GM19328 (cell line): Measurements from ENCODE around the gene GALK2.
"Not testable (repeated sequence)": the region's sequence is repeated elsewhere in the genome, so short reads cannot be mapped to it uniquely, and the experiment has no call there.

Experiments used
- ATAC-seq: cut with Tn5 transposase; IDR thresholded peaks from one replicate; pipeline ENCODE4 v1.9.1; 2021; ENCODE audit warnings: mild to moderate bottlenecking, moderate library complexity; ENCODE audit not compliant: unreplicated experiment

GALK2 gene

GRCh38 chr15:49215768-49216739 lies 46.0 kb downstream of the GALK2 start:
- peak; percentile 97 for ATAC-seq

GRCh38 chr15:49223536-49224274 lies 53.7 kb downstream of the GALK2 start:
- no peak for ATAC-seq

GRCh38 chr15:49225572-49226281 lies 55.7 kb downstream of the GALK2 start:
- ATAC-seq = no peak

- ATAC-seq = no peak
Observed at GRCh38 chr15:49227602-49228001, 57.6 kb downstream of the GALK2 start.

GRCh38 chr15:49229922-49230321 lies 59.9 kb downstream of the GALK2 start:
- no peak for ATAC-seq

- no peak for ATAC-seq
Observed at GRCh38 chr15:49232236-49232806, 62.3 kb downstream of the GALK2 start.

GRCh38 chr15:49235446-49236124 lies 65.5 kb downstream of the GALK2 start:
- ATAC-seq = peak; percentile 76

GRCh38 chr15:49236869-49237268 lies 66.8 kb downstream of the GALK2 start:
- ATAC-seq = no peak

GRCh38 chr15:49238342-49238741 lies 68.3 kb downstream of the GALK2 start:
- no peak for ATAC-seq

- no peak for ATAC-seq
Observed at GRCh38 chr15:49239105-49239504, 69.1 kb downstream of the GALK2 start.

- no peak for ATAC-seq
Observed at GRCh38 chr15:49242820-49243219, 72.8 kb downstream of the GALK2 start.

- ATAC-seq = no peak
Observed at GRCh38 chr15:49247556-49248110, 77.6 kb downstream of the GALK2 start.

GRCh38 chr15:49248291-49248690 lies 78.2 kb downstream of the GALK2 start:
- ATAC-seq = no peak

- no peak for ATAC-seq
Observed at GRCh38 chr15:49255966-49256759, 86.1 kb downstream of the GALK2 start.

- not testable (repeated sequence) for ATAC-seq
Observed at GRCh38 chr15:49265117-49265516, 95.1 kb downstream of the GALK2 start.

GRCh38 chr15:49265911-49266310 lies 95.9 kb downstream of the GALK2 start:
- ATAC-seq = no peak

- no peak for ATAC-seq
Observed at GRCh38 chr15:49270541-49271421, 100.7 kb downstream of the GALK2 start.

GRCh38 chr15:49273734-49274318 lies 103.8 kb downstream of the GALK2 start:
- ATAC-seq = no peak
